Prostate gland (tissue), 2 donors: ENCODE results near the gene PDIA5. TPM values are rescaled to one million over a fixed set of nuclear protein-coding genes. Genes with fewer than 3 reads are reported as not detected.

Experiments
- DNase-seq: peaks from one replicate; pipeline ENCODE4 v3.0.0-alpha.2; 2019; ENCODE audit warnings: low spot score
- H3K27ac ChIP-seq, 2 donors: fragments of 200-600 bp; sonication (generic); 2 replicates each; pipeline ENCODE4 v1.5.1; 2017 to 2019
- H3K27me3 ChIP-seq: fragments of 200-600 bp; sonication (generic); replicated peaks from 2 replicates; pipeline ENCODE4 v1.5.1; 2019; ENCODE audit not compliant: insufficient read depth
- H3K36me3 ChIP-seq, 2 donors: fragments of 200-600 bp; sonication (generic); 1 replicate in 1 of 2; 2 replicates in 1 of 2; pipeline versions ENCODE4 v1.5.1 to v1.8.1; 2017 to 2019
- H3K4me1 ChIP-seq: fragments of 200-600 bp; sonication (generic); replicated peaks from 2 replicates; pipeline ENCODE4 v1.5.1; 2019
- H3K4me3 ChIP-seq, 2 donors: fragments of 200-600 bp; sonication (generic); 2 replicates each; pipeline ENCODE4 v1.5.1; 2017 to 2019
- H3K9me3 ChIP-seq: fragments of 200-600 bp; sonication (generic); 2 replicates; pipeline ENCODE4 v1.5.1; 2017
- CTCF ChIP-seq, 4 experiments: fragments of 200-600 bp in 2 of 4; fragments of 450-650 bp in 2 of 4; sonication (generic) in 2 of 4; IDR thresholded peaks; 1 replicate in 3 of 4; 2 replicates in 1 of 4; pipeline ENCODE4 v1.5.1; 2016 to 2019; ENCODE audit warnings: antibody characterized with exemption in 4 of 4, mild to moderate bottlenecking in 2 of 4, moderate library complexity in 2 of 4
- POLR2A ChIP-seq: fragments of 450-650 bp; IDR thresholded peaks from one replicate; pipeline ENCODE4 v1.6.1; 2016; ENCODE audit warnings: antibody characterized with exemption, mild to moderate bottlenecking
- POLR2AphosphoS5 ChIP-seq: sonication (generic); formaldehyde crosslinking; IDR thresholded peaks from one replicate; pipeline ENCODE4 v1.6.1; 2017; ENCODE audit warnings: antibody characterized with exemption
- WGBS: methylation state at CpG from one replicate; pipeline ENCODE4 v1.1.5; 2018; 5-methylcytosine and 5-hydroxymethylcytosine counted together
- intact Hi-C: fragments of 100-400 bp; cut with DNase I; formaldehyde crosslinking; loops from one replicate; pipeline ENCODE4 v1.14.2; 2022
- total RNA-seq, 2 donors: library from RNA; depleted of rRNA; stranded (reverse); fragments of >200 nt; gene quantifications; one replicate each; pipeline ENCODE4 v1.1.0, GENCODE V29; 2016

PDIA5 gene
- total RNA-seq, 2 donors from 2014 or later, result 67.9 to 75.9 TPM

- 94% methylated on average over 7 of the region's 7 CpGs for WGBS
- intact Hi-C loops, result no loop called here
Observed at GRCh38 chr3:123161167-123161566, 94.3 kb downstream of the PDIA5 start.

GRCh38 chr3:123163141-123163540 lies 96.3 kb downstream of the PDIA5 start:
- H3K27ac ChIP-seq, result no peak overlapping the region
- TF ChIP-seq CTCF (IDR thresholded peaks at IDR 0.05), result no peak
- TF ChIP-seq POLR2AphosphoS5, result no peak
- TF ChIP-seq POLR2A, result no peak
- intact Hi-C loops, result no loop called here
- no peaks in the 10 kb centered on the region for H3K36me3 ChIP-seq
- H3K4me1 ChIP-seq, result peaks cover 7% of the 10 kb centered on the region
- H3K27me3 ChIP-seq, result no peaks in the 10 kb centered on the region
- no peaks in the 10 kb centered on the region for H3K9me3 ChIP-seq
- no peak overlapping the region for H3K4me3 ChIP-seq
- no peak for DNase-seq
- 89% methylated on average over 4 of the region's 4 CpGs for WGBS

More at GRCh38 chr3:123161167-123161566, 94.3 kb downstream of the PDIA5 start:
- H3K36me3 ChIP-seq, result no peaks in the 10 kb centered on the region
- H3K4me3 ChIP-seq, result no peak overlapping the region
- H3K27ac ChIP-seq, result no peak overlapping the region
- DNase-seq, result no peak
- TF ChIP-seq POLR2AphosphoS5, result no peak
- TF ChIP-seq POLR2A, result no peak
- no peak for TF ChIP-seq CTCF (IDR thresholded peaks at IDR 0.05)
- H3K27me3 ChIP-seq, result no peaks in the 10 kb centered on the region
- no peaks in the 10 kb centered on the region for H3K9me3 ChIP-seq
- peaks cover 7% of the 10 kb centered on the region for H3K4me1 ChIP-seq

GRCh38 chr3:123165163-123165562 lies 98.3 kb downstream of the PDIA5 start:
- H3K4me3 ChIP-seq, result no peak overlapping the region
- 96% methylated on average over 1 of the region's 1 CpG for WGBS
- intact Hi-C loops, result no loop called here
- H3K27me3 ChIP-seq, result no peaks in the 10 kb centered on the region
- H3K9me3 ChIP-seq, result no peaks in the 10 kb centered on the region
- H3K27ac ChIP-seq, result no peak overlapping the region
- H3K36me3 ChIP-seq, result no peaks in the 10 kb centered on the region
- H3K4me1 ChIP-seq, result no peaks in the 10 kb centered on the region
- no peak for DNase-seq
- no peak for TF ChIP-seq POLR2A
- TF ChIP-seq POLR2AphosphoS5, result no peak
- TF ChIP-seq CTCF (IDR thresholded peaks at IDR 0.05), result no peak

DNA sequence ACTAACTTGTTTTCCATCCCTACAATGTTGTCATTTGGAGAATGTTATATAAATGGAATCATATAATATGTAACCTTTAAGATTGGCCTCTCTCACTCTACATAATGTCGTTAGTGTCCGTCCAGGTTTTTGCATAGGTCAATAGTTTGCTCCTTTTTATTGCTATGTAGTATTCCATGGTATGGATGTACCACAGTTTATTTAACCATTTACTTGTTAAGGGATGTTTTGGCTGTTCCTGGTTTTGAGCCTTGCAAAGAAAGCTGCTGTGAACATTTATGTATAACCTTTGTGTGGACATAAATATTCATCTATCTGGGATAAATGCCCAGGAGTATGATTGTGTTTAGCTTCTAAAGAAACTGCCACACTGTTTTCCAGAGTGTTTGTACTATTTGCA lies 100.9 kb downstream of the PDIA5 start:
- no peaks in the 10 kb centered on the region for H3K27me3 ChIP-seq
- 94% methylated on average over 2 of the region's 2 CpGs for WGBS
- no peaks in the 10 kb centered on the region for H3K36me3 ChIP-seq
- H3K4me3 ChIP-seq, result no peak overlapping the region
- intact Hi-C loops, result no loop called here
- H3K9me3 ChIP-seq, result no peaks in the 10 kb centered on the region
- TF ChIP-seq POLR2A (no peak), CTCF (IDR thresholded peaks at IDR 0.05) (no peak), POLR2AphosphoS5 (no peak)
- no peaks in the 10 kb centered on the region for H3K4me1 ChIP-seq
- no peak for DNase-seq
- no peak overlapping the region for H3K27ac ChIP-seq

GRCh38 chr3:123168122-123168521 lies 101.3 kb downstream of the PDIA5 start:
- no peaks in the 10 kb centered on the region for H3K9me3 ChIP-seq
- no peak overlapping the region for H3K27ac ChIP-seq
- DNase-seq, result no peak
- H3K36me3 ChIP-seq, result no peaks in the 10 kb centered on the region
- H3K4me3 ChIP-seq, result no peak overlapping the region
- no peaks in the 10 kb centered on the region for H3K27me3 ChIP-seq
- H3K4me1 ChIP-seq, result no peaks in the 10 kb centered on the region
- intact Hi-C loops, result no loop called here
- TF ChIP-seq CTCF (IDR thresholded peaks at IDR 0.05) (no peak), POLR2AphosphoS5 (no peak), POLR2A (no peak)
